ENCODE data around the gene TMIGD3. TPM values are rescaled to one million over a fixed set of nuclear protein-coding genes. Genes with fewer than 3 reads are reported as not detected.

Gene TMIGD3
- total RNA-seq, 4 donors from 2014 or later: 0.85 to 14.1 (median 3.2) TPM; not detected in 1

- 47 to 58% methylated on average over 5 of the region's 5 CpGs for WGBS, 2 donors (ENCODE audit: low coverage in 1 of 2)
These were observed 48.4 kb downstream of the TMIGD3 start for GRCh38 chr1:111454859-111455641.

DNA sequence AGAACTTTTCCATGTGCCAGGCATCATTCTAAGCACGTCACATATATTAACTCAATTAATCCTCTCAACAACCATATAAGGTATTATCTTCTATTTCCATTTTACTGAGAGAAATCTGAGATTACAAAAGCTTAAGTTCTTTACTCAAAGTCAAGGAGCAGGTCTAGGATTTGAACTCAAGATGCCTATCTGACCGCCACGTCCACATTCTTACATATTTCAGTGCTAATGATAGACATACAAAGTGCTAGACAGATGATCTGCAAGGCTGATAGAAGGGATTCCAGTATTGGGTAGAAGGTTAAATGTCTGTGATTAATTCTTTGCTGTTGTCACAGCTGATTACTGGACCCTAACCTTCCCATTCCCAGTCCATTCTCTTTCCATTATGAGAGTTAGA is 49.7 kb downstream of the TMIGD3 start:
- Histone ChIP-seq H3K9me3 (no peaks in the 10 kb centered on the region), H3K27me3 (no peaks in the 10 kb centered on the region), H3K4me3 (no peak overlapping the region), H3K4me1 (peaks cover 21 to 65% (median 31%) of the 10 kb centered on the region in 3 donors), H3K36me3 (peaks cover 5 to 46% of the 10 kb centered on the region in 2 donors), H3K27ac (no peak overlapping the region)
- no peak for ATAC-seq
- 36 to 77% methylated on average over 1 to 3 of the region's 3 CpGs for WGBS, 2 donors (ENCODE audit: low coverage in 1 of 2)
- TF ChIP-seq EP300 (IDR thresholded peaks at IDR 0.05): no peak
- TF ChIP-seq, protein P1, sequence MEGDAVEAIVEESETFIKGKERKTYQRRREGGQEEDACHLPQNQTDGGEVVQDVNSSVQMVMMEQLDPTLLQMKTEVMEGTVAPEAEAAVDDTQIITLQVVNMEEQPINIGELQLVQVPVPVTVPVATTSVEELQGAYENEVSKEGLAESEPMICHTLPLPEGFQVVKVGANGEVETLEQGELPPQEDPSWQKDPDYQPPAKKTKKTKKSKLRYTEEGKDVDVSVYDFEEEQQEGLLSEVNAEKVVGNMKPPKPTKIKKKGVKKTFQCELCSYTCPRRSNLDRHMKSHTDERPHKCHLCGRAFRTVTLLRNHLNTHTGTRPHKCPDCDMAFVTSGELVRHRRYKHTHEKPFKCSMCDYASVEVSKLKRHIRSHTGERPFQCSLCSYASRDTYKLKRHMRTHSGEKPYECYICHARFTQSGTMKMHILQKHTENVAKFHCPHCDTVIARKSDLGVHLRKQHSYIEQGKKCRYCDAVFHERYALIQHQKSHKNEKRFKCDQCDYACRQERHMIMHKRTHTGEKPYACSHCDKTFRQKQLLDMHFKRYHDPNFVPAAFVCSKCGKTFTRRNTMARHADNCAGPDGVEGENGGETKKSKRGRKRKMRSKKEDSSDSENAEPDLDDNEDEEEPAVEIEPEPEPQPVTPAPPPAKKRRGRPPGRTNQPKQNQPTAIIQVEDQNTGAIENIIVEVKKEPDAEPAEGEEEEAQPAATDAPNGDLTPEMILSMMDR (IDR thresholded peaks at IDR 0.05): no peak
- TF ChIP-seq POLR2A (IDR thresholded peaks at IDR 0.05): no peak
- no peak for TF ChIP-seq POLR2AphosphoS5 (IDR thresholded peaks at IDR 0.05)

More at GRCh38 chr1:111454859-111455641, 48.4 kb downstream of the TMIGD3 start:
- peaks cover 5 to 60% of the 10 kb centered on the region in 2 donors for H3K36me3 ChIP-seq
- no peak for ATAC-seq
- TF ChIP-seq POLR2A (IDR thresholded peaks at IDR 0.05) (no peak), EP300 (IDR thresholded peaks at IDR 0.05) (no peak), POLR2AphosphoS5 (IDR thresholded peaks at IDR 0.05) (no peak)
- TF ChIP-seq, protein P1 (IDR thresholded peaks at IDR 0.05): no peak
- no peak overlapping the region for H3K27ac ChIP-seq
- no peaks in the 10 kb centered on the region for H3K9me3 ChIP-seq
- H3K4me1 ChIP-seq: peaks cover 21 to 61% (median 31%) of the 10 kb centered on the region in 3 donors
- H3K27me3 ChIP-seq: no peaks in the 10 kb centered on the region
- no peak overlapping the region for H3K4me3 ChIP-seq

- peaks cover 21 to 75% (median 31%) of the 10 kb centered on the region in 3 donors for H3K4me1 ChIP-seq
- no peak for TF ChIP-seq EP300 (IDR thresholded peaks at IDR 0.05)
- TF ChIP-seq POLR2AphosphoS5 (IDR thresholded peaks at IDR 0.05): no peak
- TF ChIP-seq, protein P1 (IDR thresholded peaks at IDR 0.05): no peak
- TF ChIP-seq POLR2A (IDR thresholded peaks at IDR 0.05): no peak
- WGBS, 2 donors (ENCODE audit: low coverage in 1 of 2): 79% methylated on average over 3 of the region's 3 CpGs; no CpG with 5 or more reads in 1 of the 2 donors
- ATAC-seq: no peak
- H3K27ac ChIP-seq: no peak overlapping the region
- no peaks in the 10 kb centered on the region for H3K9me3 ChIP-seq
- peaks cover 5 to 35% of the 10 kb centered on the region in 2 donors for H3K36me3 ChIP-seq
- no peaks in the 10 kb centered on the region for H3K27me3 ChIP-seq
- H3K4me3 ChIP-seq: no peak overlapping the region
These were observed 50.9 kb downstream of the TMIGD3 start for GRCh38 chr1:111452581-111452980.

- H3K27ac ChIP-seq: peak overlapping the region in 1 of 4 donors; percentile 86
- ATAC-seq: no peak
- H3K4me1 ChIP-seq: peaks cover 21 to 78% (median 31%) of the 10 kb centered on the region in 3 donors
- no peaks in the 10 kb centered on the region for H3K9me3 ChIP-seq
- H3K4me3 ChIP-seq: peak overlapping the region; percentile 74
- H3K27me3 ChIP-seq: no peaks in the 10 kb centered on the region
- no peak for TF ChIP-seq POLR2A (IDR thresholded peaks at IDR 0.05)
- H3K36me3 ChIP-seq: peaks cover 0 to 34% of the 10 kb centered on the region in 2 donors
- 48 to 56% methylated on average over 3 of the region's 3 CpGs for WGBS, 2 donors (ENCODE audit: low coverage in 1 of 2)
These were observed 53.2 kb downstream of the TMIGD3 start for GRCh38 chr1:111450185-111450584.

DNA sequence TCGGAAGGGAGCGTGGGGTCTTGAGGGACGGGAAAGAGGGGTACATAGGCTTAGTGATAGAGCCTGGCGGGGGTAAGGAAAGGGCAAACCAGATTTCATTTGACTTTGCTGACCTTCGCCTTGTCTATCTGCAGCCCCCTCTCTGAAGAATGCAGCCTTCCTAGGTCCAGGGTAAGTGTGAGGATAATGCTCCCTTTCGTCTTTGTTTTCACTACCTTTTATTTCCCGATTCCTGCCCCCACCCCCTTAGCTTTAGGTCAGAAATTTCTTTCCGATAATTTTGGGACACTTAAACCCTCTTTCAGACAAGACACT is 53.8 kb downstream of the TMIGD3 start:
- 0 to 1% methylated on average over 7 to 8 of the region's 8 CpGs for WGBS, 2 donors (ENCODE audit: low coverage in 1 of 2)
- Histone ChIP-seq H3K4me3 (peak overlapping the region; percentile 74), H3K36me3 (peaks cover 0 to 34% of the 10 kb centered on the region in 2 donors), H3K27me3 (no peaks in the 10 kb centered on the region), H3K4me1 (peaks cover 18 to 72% (median 29%) of the 10 kb centered on the region in 3 donors), H3K27ac (peak overlapping the region; percentile 65 to 86 (median 86)), H3K9me3 (no peaks in the 10 kb centered on the region)
- TF ChIP-seq POLR2A (IDR thresholded peaks at IDR 0.05): no peak
- TF ChIP-seq, protein P1 (IDR thresholded peaks at IDR 0.05): no peak
- TF ChIP-seq EP300 (IDR thresholded peaks at IDR 0.05): no peak
- TF ChIP-seq POLR2AphosphoS5 (IDR thresholded peaks at IDR 0.05): no peak
- ATAC-seq: no peak

Measured in gastroesophageal sphincter (tissue), 4 donors.